ENCODE data around the gene COL23A1.

Gene COL23A1

DNA sequence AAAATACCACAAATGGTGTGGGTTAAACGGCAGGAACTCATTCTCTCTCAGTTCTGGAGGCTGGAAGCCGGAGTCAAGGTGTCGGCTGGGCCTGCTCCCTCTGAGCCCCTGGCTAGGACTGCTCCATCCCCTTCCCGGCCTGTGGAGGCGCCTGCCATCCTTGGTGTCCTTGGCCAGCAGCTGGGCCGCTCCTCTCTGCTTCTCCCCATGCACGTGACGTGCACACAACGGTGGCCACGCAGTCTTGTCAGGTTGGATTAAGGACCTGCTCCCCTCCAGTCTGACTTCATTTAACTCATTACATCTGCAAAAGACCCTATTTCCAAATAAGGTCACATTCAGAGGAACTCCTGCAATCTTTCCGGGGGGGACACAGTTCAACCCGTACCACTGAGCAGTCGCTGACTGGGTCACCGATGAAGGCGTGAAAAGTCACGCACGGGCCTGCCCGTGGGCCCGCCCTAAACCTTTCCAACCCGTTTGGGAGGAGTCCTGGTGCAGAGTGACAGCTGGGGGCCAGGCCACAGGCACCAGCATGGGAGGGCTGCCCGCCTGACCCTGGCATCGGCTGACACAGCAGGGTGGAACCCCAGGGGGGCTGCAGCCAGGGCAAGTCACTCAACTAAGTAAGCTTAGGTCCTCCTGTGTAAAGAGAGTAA is 135.2 kb downstream of the COL23A1 start:
- no peak for DNase-seq

DNA sequence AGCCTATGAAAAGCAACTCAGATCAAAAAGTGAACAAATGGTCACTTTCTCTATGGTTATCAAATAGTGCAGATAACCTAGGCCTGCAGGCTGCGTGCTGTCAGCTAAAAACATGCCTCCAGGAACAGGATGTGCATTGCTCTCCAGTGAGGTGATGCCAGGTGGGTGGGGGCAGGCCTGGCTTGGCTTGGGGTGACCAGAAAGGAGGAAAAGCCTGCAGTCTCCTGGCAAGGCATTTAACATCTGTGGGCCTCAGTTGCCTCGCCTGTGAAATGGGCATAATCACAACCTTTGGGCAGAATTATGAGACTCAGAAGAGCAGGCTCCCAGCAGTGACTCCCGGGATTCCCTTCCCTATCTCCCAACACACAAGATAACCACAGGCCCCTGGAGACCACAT is 135.9 kb downstream of the COL23A1 start:
- DNase-seq: no peak

DNA sequence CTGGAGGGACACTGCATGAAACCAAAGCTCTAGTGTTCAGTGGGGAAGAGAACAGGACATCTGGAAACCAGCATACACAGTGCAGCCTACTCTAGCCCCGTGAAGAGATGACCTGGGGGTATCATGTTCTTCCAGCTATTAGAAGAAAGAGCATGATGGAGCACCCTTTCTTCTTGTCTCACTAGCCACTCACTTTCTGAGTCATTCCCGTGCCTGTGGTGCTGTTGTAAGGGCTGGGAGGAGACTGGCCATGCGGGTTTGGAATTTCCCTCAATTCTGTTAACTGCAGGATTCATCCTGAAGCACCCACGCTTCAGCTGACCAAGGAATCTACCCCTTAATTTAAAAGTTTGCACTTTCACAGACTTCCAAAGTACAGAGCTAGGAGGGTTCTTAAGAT is 137.0 kb downstream of the COL23A1 start:
- DNase-seq: no peak

DNA sequence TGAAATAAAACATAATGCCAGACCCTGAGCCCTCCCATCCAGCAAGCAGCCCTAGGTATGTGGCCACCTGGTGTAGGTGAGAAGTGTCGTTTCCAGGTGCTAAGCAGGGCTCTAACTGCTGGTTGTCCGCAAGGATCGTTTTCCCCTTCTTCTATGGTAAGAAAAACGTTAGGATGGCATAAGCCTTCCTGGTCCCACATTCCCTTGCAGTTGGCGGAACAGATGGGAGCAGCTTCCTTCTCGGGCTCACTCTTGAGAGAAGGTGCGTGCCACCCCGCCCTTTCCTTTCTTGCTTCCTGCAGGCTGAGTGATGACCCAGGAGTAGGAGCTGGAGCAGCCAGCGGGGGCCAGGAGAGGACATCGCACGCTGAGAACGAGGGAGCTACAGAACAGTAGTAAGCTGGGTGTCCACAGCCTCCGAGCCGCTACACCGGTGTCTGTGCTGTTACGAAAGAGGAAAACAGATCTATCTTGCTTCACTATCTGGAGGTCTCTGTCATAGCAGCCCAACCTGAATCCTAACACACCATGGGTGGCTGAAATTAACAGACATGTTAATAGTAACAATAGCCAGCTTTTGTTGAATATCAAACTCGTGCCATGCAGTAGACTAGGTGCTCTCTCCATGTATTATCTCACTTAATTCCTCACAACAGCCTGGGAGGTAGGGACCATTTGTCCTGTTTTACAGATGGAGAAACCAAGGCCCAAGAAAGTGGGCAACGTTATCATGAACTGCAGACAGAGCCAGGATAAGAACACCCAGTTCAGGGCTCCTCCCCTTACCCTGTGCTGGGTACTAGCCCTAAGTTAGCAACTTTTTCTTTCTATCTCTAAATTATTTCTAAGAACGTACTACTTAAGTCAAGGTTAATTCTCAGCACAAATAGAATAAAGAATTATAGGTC is 139.8 kb downstream of the COL23A1 start:
- DNase-seq: no peak

DNA sequence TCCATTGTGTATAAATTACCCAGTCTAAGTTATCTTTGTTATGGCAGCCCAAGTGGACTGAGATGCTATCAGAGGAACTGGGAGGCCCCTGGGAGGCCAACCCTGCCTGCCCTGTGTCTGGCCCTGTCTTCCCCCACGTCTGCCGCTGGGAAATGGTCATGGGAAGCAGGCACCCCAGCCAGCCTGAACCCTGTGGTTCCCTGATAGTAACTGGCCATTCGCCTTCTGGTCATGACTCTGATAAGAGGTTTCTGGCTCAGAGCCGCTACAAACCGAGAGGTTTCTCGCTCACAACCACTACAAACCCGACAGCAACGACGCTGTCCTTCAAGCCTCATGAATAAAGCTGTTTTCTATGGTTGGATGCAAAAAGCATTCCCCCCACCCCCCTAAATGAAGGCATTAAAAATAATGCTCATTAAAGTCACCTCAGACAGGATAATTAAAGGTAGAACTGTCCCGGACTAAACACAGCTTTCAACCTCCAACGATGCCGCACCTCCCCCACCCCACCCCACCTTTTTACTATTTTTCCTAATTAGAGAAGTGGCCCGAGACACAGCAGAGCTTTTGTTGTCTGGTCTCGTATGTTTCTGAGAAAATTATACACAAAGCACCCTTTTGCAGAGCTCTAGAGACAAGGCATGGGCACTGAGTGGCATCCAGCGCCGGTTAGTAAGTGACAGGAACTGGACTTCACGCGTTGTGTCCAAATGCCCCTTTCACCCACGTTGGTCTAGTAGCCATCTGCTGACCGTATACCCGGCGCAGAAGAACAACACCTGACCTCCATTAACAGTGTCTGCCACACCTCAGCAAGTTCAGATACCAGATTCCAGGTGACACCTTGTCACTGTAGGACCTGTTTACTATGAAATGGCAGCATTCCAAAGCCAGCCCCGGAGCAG is 140.8 kb downstream of the COL23A1 start:
- no peak for DNase-seq

DNA sequence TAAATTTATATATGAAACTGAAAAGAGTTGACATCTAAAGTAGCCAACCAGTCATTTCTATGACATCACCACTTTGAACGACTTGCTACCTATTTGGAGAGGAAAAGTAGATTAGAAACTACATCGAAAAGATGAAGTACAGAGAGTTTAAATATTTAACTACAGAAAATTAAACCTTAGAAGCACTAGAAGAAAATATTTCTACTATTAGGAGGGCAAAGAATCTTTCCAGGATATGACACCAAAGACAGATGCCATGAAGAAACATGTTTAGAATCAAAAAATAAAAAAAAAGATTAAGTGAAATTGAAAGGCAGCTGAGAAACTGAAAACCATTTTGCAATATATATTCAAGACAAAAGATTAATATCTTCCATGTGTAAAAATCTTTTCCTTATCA is 144.7 kb downstream of the COL23A1 start:
- no peak for DNase-seq

DNA sequence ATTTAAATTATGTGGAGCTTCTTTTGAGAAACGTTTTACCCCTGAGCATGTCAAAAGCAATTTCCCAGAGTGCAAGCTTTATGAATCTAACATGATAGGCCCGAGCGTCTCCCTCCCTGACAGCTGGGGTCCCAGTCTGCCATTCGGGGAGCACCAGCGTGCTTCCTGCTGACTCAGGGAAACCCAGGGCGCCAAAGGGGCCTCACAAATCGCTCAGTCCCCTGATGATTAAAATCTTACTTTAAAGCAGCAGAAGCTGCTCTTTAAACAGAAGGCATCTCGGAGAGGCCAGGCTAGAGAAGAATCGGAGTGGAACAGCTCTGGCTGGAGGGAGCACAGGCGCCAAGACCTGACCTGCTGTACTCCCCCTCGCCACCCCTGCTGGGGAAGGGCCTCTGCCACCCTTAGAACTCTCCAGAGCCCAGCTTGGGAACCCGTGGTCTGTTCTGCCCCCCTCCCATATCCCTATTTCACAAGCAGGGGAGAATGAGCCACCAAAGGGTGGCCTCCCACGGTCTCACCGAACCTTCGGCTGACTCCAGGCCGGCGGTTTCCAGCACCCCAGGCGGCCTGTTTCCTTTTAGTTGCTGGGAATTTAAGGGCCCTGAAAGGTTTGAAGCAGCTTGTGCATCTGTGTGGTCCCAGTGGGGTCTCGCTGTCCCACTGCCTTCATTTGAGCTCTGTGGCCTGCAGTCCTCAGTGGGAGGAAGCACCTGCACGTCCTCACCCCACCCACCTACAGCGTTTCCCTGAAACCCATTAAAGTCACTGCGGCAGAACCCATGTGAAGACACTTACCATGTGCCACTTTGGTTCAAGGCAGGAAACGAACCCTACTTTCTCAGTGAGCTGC is 147.6 kb downstream of the COL23A1 start:
- no peak for DNase-seq

DNA sequence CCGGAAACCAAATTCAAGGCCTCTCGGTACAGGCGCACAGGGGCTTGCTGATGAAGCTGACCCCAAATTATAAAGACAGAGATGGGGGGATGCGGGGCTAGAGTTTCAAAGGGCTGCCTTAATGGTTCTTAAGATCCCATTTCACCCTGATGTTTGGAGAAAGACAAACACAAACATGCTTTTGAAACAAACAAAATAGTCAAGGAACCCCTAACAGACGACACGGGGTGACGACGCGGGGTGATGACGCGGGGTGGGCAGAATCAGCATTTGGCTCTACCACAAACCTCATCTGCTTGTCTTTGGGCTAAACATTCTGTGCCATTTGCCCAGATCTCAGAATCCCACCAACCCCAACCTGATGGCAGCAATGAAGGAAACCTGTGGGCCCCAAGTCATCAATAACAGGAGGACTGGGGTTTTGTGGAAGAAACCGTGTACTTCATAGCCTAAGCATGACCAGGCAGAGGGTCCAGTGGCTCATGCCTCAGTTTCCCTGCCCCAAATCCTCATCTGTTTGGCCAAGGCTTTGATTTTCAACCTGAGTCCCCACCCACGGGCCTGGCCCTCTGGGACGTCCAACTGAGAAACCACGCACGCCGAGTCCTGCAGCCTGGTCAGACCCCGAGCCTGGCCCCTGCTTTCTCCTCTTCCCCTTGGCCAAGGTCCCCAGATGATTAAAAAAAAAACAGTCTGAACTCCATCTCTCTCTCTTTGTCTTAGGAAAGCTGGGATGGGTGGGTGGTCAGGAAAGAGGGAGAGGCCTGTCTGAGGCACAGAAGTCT is 148.5 kb downstream of the COL23A1 start:
- no peak for DNase-seq

DNA sequence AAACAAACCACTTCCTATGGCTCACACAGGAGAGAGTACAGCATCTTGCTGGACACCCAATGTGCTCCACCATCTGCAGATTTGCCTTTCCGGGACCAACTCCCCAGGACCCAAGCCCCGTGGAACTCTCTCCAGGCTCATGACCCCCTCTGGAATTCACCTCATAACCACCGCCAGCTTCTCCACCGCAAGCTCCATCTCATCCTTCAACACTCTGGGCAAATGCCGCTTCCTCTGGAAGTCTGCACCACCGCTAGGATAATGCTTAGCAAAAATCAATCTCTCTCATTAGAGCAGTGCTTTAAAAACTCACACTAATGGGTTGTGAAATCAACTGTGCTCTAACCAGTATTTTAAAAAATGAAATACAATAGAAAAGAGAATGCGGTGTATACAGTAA is 150.0 kb downstream of the COL23A1 start:
- DNase-seq: no peak

DNA sequence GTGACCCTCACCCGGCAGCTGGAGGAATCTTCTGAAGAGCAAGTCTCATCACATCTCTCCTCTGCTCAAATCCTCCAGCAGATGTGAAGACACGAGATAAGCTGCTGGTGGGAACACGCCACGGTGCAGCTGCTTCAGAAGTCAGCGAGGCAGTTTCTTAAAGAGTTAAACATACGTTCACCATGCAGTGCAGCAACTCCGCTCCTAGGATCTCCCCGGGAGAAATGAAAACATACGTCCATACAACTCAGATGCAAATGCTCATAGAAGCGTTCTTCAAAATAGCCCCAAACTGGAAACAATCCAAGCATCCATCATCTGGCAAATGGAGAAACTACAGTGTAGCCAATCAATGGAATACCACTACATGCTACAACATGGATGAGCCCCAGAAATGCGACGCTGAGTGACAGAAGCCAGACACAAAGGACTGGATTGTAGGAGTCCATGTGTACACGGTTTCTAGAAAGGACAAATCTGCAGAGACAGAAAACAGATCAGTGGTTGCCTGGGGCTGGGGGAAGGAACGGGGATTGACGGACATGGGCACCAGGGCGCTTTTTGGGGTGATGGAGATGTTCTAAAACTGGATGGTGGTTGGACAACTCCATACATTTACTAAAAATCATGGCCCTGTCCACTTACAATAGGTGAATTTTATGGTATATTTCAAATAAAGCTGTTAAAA is 150.6 kb downstream of the COL23A1 start:
- no peak for DNase-seq

DNA sequence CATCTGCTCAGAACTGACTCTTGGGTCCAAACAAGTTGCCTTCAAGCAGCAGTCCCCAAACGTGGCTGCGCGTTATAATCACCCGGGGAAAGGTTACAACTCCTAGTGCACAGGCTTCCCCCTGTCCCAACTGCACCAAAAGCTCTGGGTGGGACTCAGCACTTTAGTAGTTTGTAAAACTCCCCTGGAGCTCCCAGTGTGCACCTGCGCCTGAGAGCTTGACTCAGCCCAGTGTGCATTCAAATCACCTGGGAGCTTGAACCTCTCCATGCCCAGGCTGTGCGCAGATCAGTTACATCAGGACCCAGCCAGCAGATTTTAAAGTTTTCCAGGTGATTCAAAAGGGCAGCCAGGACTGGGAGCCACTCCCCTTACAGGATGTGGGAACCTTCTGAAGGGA is 151.4 kb downstream of the COL23A1 start:
- no peak for DNase-seq

DNA sequence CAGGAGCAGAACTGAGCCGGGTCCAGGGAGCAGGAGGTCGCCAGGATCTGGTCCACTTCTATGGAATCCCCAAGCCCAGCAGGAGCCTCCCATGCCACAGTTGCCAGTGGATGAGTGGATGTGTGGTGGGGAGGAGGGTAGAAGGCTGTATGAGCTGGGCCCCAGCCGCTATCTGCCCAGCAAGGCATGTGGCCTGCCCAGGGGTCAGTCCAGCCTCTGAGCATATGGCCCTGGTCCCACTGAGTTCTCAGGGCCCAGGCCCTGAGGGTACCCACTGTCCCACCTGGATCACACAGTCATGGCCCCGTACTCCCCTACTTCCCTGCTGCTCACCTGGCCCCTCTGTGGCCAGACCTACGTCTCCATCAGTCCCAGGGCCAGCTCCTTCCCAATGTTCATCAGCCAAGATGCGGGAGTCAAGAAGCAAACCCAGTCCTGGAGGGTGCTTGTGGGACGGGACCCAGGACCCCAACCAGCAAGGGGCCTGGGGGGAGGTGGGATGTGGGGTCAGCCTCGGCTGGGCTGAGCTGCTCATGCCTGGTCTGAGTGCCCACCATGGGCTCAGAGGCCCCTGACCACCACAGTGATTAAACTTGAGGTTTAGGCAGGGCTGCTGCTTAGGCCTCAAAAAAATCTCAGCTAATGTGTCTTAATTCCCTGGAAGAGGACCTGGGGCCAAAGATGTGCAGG is 152.7 kb downstream of the COL23A1 start:
- DNase-seq: no peak

DNA sequence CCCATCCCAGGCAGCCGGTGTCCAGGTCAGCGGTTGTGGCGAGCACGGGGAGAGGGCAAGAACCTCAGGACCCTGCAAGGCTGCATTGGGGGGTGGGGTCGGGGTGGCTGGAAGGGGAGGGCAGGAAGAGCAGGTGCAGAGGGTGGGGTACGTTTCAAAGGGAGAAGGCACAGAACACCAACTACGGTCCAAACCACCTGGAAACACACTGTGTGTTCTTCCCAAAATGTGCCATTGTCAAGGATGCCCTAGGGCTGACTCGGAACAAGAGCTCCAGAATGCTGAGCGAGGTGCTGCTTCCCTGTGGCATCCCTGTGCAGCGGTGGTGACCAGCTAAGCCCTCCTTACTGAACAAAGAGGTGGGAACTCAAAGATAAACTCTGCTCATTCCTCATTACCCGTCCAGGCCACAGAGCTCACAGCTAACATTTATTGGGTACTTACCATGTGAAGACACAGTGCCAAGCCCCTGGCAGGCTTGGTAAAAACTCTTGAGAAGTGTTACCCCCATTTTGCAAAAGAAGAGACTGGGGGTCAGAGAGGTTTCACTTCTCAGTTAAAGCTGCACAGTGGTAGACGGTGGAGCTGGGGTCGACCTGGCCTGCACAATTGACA is 153.8 kb downstream of the COL23A1 start:
- DNase-seq: no peak

DNA sequence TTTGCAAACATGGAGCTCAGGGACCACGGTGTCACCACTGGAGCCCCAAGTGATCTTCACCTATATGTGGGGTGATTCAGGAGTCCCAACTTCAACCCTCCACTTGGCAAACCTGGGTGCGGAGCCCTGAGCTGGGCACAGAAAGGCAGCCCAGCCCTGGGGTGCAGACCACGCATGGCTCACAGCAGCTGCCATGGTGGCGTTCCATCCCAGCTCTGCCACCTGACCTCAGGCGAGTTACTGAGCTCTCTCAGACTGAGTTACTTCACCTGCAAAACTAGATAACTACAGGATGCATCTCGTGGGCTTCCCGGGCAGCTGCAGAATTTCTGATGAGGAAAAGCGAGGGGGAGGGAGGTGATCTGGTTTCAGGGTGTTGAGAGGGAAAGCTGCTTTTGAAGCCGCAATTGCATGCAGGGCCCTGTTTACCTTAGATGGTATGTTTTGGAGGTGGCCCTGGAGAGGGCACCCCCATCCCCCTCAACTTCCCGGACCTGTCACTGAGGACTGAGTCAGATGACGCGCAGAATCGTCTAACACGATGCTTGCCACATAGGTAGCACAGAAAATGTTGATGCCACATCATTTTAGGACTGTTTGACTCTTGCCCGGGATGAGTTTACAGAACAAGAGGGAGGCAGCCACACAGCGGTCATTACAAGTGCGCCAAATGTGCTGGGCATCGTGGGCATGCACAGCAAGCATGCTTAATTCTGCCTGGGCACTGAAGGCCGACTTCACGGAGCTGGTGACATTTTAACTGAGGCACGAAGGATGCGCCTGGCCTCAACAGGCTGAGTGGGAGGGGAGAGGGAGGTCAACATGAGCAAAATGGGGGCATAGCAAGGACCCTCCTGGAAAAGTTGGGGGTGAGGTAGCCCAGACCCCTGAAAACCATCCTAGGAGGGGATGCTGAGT is 154.6 kb downstream of the COL23A1 start:
- DNase-seq: no peak

DNA sequence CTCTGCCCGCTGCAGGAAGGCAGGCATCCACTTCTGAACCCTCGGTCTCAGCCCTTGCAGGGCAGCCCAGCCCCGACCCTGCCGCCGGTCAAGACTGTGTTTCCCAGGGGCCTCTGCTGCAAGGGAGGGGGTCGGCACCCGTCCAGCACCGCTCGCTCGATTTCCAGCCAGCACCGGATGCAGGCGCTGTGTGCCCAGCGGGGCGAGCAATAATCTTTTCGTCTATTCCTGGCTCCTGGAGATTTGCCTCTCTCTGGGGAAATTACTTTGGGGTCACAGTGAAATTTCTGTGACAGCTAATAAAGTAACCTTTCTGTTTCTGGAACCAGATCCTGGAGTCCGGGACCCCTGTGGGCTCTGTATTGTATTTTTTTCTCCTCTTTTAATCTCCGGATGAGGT is 155.3 kb downstream of the COL23A1 start:
- no peak for DNase-seq

DNA sequence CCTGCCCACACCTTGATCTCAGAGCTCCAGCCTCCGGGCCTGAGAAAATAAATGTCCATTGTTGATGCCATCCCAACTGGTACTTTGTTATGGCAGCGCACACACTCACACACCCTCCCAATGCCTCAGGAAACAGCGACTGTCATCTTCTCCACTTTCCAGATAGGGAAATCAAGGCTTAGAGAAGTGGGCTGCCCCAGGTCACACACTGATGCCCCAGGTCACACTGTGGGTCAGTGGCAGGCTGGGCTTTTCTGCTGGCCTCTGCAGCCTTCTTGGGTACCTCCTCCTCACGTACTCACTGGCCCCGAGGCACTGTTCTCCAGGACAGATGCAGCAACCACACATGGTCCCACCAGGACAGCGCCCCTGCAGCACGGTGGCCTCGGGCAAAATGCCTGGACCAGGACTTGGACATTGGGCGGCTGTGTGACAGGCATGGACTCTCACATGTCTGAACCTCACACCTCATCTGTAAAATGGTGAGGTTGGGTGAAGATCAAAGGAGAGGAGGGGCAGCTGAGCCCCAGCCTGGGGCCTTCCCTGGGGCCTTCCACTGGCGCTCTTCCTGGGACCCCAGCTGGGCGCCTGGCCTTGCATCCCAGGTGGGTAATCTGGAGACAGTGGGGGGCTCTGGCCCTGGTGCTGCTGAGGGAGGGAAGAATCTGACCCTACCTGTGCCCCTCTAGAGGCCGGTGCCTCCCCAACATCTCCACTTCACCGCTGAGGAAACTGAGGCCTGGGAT is 156.0 kb downstream of the COL23A1 start:
- DNase-seq: no peak

DNA sequence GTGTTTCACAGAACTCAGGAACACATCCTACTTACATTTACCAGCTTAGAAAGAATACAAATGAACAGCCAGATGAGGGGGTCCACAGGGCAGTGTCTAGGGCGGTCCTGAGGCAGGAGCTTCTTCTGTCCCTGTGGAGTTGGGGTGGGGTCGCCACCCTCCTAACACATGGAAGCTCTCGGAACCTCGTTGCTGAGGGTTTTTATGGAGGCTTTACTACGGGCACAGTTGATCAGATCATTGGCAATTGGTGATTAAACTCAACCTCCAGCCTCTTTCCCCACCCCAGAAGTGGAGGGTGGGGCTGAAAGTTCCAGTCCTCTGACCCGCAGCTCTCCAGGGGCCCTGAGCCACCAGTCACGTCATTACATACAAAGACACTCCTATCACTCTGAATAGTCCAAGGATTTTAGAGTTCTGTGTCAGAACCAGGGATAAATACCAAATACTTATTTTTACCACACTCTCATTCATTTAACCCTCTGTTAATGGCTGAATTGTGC is 156.9 kb downstream of the COL23A1 start:
- no peak for DNase-seq

Data from NCI-H1048 (cell line).